ENCODE results near the gene TAP1. TPM values are rescaled to one million over a fixed set of nuclear protein-coding genes. Genes with fewer than 3 reads are reported as not detected.

Gene TAP1
- total RNA-seq, 1 donor from 2014 or later = 63.9 TPM

GRCh38 chr6:32836873-32837272 is 16.6 kb downstream of the TAP1 start:
- TF ChIP-seq, protein P1, sequence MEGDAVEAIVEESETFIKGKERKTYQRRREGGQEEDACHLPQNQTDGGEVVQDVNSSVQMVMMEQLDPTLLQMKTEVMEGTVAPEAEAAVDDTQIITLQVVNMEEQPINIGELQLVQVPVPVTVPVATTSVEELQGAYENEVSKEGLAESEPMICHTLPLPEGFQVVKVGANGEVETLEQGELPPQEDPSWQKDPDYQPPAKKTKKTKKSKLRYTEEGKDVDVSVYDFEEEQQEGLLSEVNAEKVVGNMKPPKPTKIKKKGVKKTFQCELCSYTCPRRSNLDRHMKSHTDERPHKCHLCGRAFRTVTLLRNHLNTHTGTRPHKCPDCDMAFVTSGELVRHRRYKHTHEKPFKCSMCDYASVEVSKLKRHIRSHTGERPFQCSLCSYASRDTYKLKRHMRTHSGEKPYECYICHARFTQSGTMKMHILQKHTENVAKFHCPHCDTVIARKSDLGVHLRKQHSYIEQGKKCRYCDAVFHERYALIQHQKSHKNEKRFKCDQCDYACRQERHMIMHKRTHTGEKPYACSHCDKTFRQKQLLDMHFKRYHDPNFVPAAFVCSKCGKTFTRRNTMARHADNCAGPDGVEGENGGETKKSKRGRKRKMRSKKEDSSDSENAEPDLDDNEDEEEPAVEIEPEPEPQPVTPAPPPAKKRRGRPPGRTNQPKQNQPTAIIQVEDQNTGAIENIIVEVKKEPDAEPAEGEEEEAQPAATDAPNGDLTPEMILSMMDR (IDR thresholded peaks at IDR 0.05) = no peak
- Histone ChIP-seq H3K9me3 (no peaks in the 10 kb centered on the region), H3K27me3 (ENCODE audit: low read depth) (no peaks in the 10 kb centered on the region), H3K4me3 (no peak overlapping the region), H3K27ac (no peak overlapping the region), H3K4me1 (peaks cover 32% of the 10 kb centered on the region), H3K36me3 (peaks cover 53% of the 10 kb centered on the region)
- ATAC-seq (no peak), DNase-seq (no peak)
- intact Hi-C loops (cut with DNase I) = no loop called here

DNA sequence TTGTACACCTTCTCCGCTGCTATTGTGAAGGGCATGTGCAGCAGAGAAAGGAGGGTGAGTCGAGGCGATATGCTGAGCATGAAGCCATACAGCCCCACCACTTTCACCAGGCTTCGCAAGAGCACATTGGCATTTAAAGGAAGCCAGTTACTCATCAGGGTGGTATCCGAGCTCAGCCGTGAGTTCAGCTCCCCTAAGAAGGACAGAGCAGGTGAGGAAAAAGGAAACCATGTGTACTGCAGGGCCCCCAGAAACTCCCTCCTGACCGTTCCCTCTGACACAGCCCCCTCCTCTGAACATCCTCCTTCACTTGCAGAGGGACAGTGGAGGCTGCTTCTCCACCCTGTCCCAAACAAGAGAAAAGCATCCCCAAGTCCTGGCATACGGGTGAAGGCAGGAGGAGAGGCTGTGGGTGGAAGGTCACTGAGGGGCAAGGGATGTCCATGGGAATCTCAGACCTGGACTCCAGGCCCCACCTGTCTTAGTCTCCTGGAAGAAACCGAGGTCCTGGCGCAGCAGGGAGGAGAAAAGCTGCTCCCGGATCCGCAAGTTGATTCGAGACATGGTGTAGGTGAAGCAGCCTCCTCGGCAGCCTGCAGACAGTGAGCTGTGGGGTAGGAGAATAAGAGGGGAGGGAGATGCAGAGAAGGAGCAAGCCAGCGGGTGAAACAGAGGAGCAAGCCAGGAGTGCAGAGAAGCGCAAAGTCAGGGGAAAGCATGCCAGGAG is 18.2 kb downstream of the TAP1 start:
- H3K9me3 ChIP-seq = no peaks in the 10 kb centered on the region
- H3K4me1 ChIP-seq = peaks cover 26% of the 10 kb centered on the region
- intact Hi-C loops (cut with DNase I) = no loop called here
- TF ChIP-seq, protein P1 (IDR thresholded peaks at IDR 0.05) = no peak
- H3K36me3 ChIP-seq = peaks cover 53% of the 10 kb centered on the region
- no peak overlapping the region for H3K4me3 ChIP-seq
- no peak for ATAC-seq
- DNase-seq = no peak
- no peaks in the 10 kb centered on the region for H3K27me3 ChIP-seq (ENCODE audit: low read depth)
- H3K27ac ChIP-seq = no peak overlapping the region

DNA sequence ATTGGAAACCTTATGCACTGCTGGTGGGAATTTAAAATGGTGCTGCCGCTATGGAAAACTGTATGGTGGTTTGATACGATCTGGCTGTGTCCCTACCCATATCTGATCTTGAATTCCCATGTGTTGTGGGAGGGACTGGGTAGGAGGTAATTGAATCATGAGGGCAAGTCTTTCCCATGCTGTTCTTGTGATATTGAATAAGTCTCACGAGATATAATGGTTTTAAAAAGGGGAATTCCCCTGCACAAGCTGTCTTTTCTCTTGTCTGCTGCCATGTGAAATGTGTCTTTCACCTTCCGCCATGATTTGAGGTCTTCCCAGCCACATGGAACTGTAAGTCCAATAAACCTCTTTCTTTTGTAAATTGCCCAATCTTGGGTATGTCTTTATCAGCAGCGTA is 19.8 kb downstream of the TAP1 start:
- intact Hi-C loops (cut with DNase I) = no loop called here
- H3K36me3 ChIP-seq = peaks cover 66% of the 10 kb centered on the region
- H3K4me1 ChIP-seq = peaks cover 18% of the 10 kb centered on the region
- ATAC-seq = no peak
- no peaks in the 10 kb centered on the region for H3K9me3 ChIP-seq
- no peaks in the 10 kb centered on the region for H3K27me3 ChIP-seq (ENCODE audit: low read depth)
- TF ChIP-seq, protein P1 (IDR thresholded peaks at IDR 0.05) = no peak
- no peak overlapping the region for H3K4me3 ChIP-seq
- no peak for DNase-seq
- H3K27ac ChIP-seq = no peak overlapping the region

DNA sequence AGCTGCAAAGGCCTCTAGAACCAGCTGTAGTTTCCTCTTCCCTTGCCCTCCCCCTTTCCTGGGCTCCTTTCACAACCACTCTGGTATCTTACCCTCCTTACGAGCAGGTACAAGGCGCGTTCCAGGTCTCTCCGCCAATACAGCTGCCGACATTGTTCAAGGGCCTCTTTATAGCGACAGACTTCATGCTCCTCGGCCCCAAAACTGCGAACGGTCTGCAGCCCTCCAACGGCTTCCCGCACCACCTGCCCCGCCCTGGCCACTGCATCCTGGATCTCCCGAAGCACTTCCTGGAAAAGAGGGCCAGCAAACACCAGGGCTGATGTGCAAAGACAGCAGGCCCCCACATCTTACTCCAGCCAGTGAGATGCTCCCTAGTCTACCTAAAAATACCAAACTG is 21.0 kb downstream of the TAP1 start:
- no peaks in the 10 kb centered on the region for H3K27me3 ChIP-seq (ENCODE audit: low read depth)
- H3K27ac ChIP-seq = no peak overlapping the region
- H3K36me3 ChIP-seq = peaks cover 72% of the 10 kb centered on the region
- ATAC-seq = no peak
- no peaks in the 10 kb centered on the region for H3K9me3 ChIP-seq
- intact Hi-C loops (cut with DNase I) = no loop called here
- TF ChIP-seq, protein P1 (IDR thresholded peaks at IDR 0.05) = no peak
- DNase-seq = no peak
- H3K4me3 ChIP-seq = no peak overlapping the region
- H3K4me1 ChIP-seq = peaks cover 12% of the 10 kb centered on the region

DNA sequence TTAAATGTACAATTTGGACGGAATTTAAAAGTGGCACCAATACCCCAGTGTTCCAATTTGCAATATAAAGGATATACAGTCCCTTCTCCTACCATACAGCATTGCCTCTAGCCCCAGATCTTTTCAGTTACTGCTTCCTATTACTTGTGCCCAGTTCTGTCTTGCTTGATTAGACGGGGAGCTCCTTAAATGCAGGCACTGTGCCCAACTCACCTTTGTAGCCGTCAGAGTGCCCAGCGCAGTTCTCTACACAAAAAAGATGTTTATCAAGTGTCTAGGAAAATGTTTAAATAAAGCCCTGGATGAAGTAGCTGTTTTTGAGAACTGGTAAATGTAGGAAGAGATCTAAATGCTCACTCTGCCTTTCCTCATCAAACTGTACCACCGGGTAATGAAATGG is 22.6 kb downstream of the TAP1 start:
- peaks cover 68% of the 10 kb centered on the region for H3K36me3 ChIP-seq
- DNase-seq (no peak), ATAC-seq (no peak)
- H3K4me3 ChIP-seq = no peak overlapping the region
- no peak overlapping the region for H3K27ac ChIP-seq
- no peaks in the 10 kb centered on the region for H3K27me3 ChIP-seq (ENCODE audit: low read depth)
- no peaks in the 10 kb centered on the region for H3K4me1 ChIP-seq
- TF ChIP-seq, protein P1 (IDR thresholded peaks at IDR 0.05) = no peak
- H3K9me3 ChIP-seq = no peaks in the 10 kb centered on the region
- intact Hi-C loops (cut with DNase I) = no loop called here

Data from lower lobe of right lung (tissue), 2 donors.